GM12864 (cell line): ENCODE measurements around the gene MAD1L1.

Source experiments
- DNase-seq: peaks from one replicate; pipeline ENCODE4 v3.0.0-alpha.2; 2011; ENCODE audit warnings: low read depth
- H3K4me3 ChIP-seq: 2 replicates; pipeline ENCODE4 v1.5.1; 2011; ENCODE audit warnings: mild to moderate bottlenecking, low read depth, low read length, control low read depth
- CTCF ChIP-seq: IDR thresholded peaks from 2 replicates; pipeline ENCODE4 v1.5.1; 2011; ENCODE audit warnings: low read depth, mild to moderate bottlenecking, moderate library complexity, low read length, control low read depth, inconsistent platforms; ENCODE audit errors: missing control alignments

MAD1L1 gene

GRCh38 chr7:1893451-1893850 lies 339.3 kb downstream of the MAD1L1 start:
- no peak overlapping the region for H3K4me3 ChIP-seq
- no peak for DNase-seq
- TF ChIP-seq CTCF, result no peak

- DNase-seq, result no peak
- H3K4me3 ChIP-seq, result no peak overlapping the region
- TF ChIP-seq CTCF, result no peak
These were observed 339.7 kb downstream of the MAD1L1 start for GRCh38 chr7:1893036-1893435.

GRCh38 chr7:1892011-1892965 lies 340.5 kb downstream of the MAD1L1 start:
- H3K4me3 ChIP-seq, result no peak overlapping the region

GRCh38 chr7:1890289-1891235 lies 342.2 kb downstream of the MAD1L1 start:
- no peak for TF ChIP-seq CTCF
- no peak overlapping the region for H3K4me3 ChIP-seq
- DNase-seq, result no peak

More at GRCh38 chr7:1892011-1892965, 340.5 kb downstream of the MAD1L1 start:
- no peak for DNase-seq
- TF ChIP-seq CTCF, result no peak

- no peak overlapping the region for H3K4me3 ChIP-seq
- no peak for TF ChIP-seq CTCF
- DNase-seq, result no peak
These were observed 343.1 kb downstream of the MAD1L1 start for GRCh38 chr7:1889556-1890181.

GRCh38 chr7:1889091-1889490 lies 343.7 kb downstream of the MAD1L1 start:
- no peak for TF ChIP-seq CTCF
- DNase-seq, result no peak

More at GRCh38 chr7:1889091-1889490, 343.7 kb downstream of the MAD1L1 start:
- H3K4me3 ChIP-seq, result no peak overlapping the region
